ENCODE results near the gene SIK3.
A peak's percentile ranks its signal among the peaks of the same experiment; 100 is the strongest.

SIK3 gene

GRCh38 chr11:116969694-116970093 lies 128.5 kb downstream of the SIK3 start:
- no peak for DNase-seq (ENCODE audit: low spot score)

- no peak for DNase-seq (ENCODE audit: low spot score)
Observed at GRCh38 chr11:116964269-116964668, 134.0 kb downstream of the SIK3 start.

- no peak for DNase-seq (ENCODE audit: low spot score)
Observed at GRCh38 chr11:116963813-116964212, 134.4 kb downstream of the SIK3 start.

GRCh38 chr11:116962108-116962507 lies 136.1 kb downstream of the SIK3 start:
- no peak for DNase-seq (ENCODE audit: low spot score)

GRCh38 chr11:116960930-116961329 lies 137.3 kb downstream of the SIK3 start:
- DNase-seq (ENCODE audit: low spot score), result no peak

- DNase-seq (ENCODE audit: low spot score), result no peak
Observed at GRCh38 chr11:116958246-116958645, 140.0 kb downstream of the SIK3 start.

- no peak for DNase-seq (ENCODE audit: low spot score)
Observed at GRCh38 chr11:116955949-116956348, 142.3 kb downstream of the SIK3 start.

- DNase-seq (ENCODE audit: low spot score), result peak; percentile 26
Observed at GRCh38 chr11:116955548-116955947, 142.7 kb downstream of the SIK3 start.

- DNase-seq (ENCODE audit: low spot score), result no peak
Observed at GRCh38 chr11:116953530-116954285, 144.5 kb downstream of the SIK3 start.

- DNase-seq (ENCODE audit: low spot score), result no peak
Observed at GRCh38 chr11:116951762-116952161, 146.5 kb downstream of the SIK3 start.

GRCh38 chr11:116950210-116950609 lies 148.0 kb downstream of the SIK3 start:
- no peak for DNase-seq (ENCODE audit: low spot score)

- no peak for DNase-seq (ENCODE audit: low spot score)
Observed at GRCh38 chr11:116948391-116948790, 149.8 kb downstream of the SIK3 start.

- no peak for DNase-seq (ENCODE audit: low spot score)
Observed at GRCh38 chr11:116946414-116946813, 151.8 kb downstream of the SIK3 start.

GRCh38 chr11:116939499-116939898 lies 158.7 kb downstream of the SIK3 start:
- no peak for DNase-seq (ENCODE audit: low spot score)

- DNase-seq (ENCODE audit: low spot score), result no peak
Observed at GRCh38 chr11:116938471-116939070, 159.7 kb downstream of the SIK3 start.

- no peak for DNase-seq (ENCODE audit: low spot score)
Observed at GRCh38 chr11:116936754-116937446, 161.3 kb downstream of the SIK3 start.

GRCh38 chr11:116935514-116935913 lies 162.7 kb downstream of the SIK3 start:
- DNase-seq (ENCODE audit: low spot score), result no peak

- no peak for DNase-seq (ENCODE audit: low spot score)
Observed at GRCh38 chr11:116935089-116935488, 163.1 kb downstream of the SIK3 start.

GRCh38 chr11:116933961-116934360 lies 164.3 kb downstream of the SIK3 start:
- DNase-seq (ENCODE audit: low spot score), result no peak

- no peak for DNase-seq (ENCODE audit: low spot score)
Observed at GRCh38 chr11:116932181-116932580, 166.0 kb downstream of the SIK3 start.

- DNase-seq (ENCODE audit: low spot score), result peak; percentile 59
Observed at GRCh38 chr11:116931206-116931953, 166.8 kb downstream of the SIK3 start.

- DNase-seq (ENCODE audit: low spot score), result no peak
Observed at GRCh38 chr11:116930586-116930985, 167.6 kb downstream of the SIK3 start.
